ENCODE results near the gene DOCK2.

- TF ChIP-seq CTCF (IDR thresholded peaks at IDR 0.05) (no peak), POLR2A (IDR thresholded peaks at IDR 0.05) (no peak)
These were observed 238.1 kb downstream of the DOCK2 start for GRCh38 chr5:169875091-169875728.
